Activated naive CD4-positive, alpha-beta T cell treated with anti-CD3 and anti-CD28 coated beads, Interleukin-2, amount 50 U/mL, for 24 hours (primary cell): Measurements from ENCODE around the gene DCDC2C.

Experiments used
- H3K27ac Mint-ChIP-seq: one replicate; pipeline ENCODE4 v1.8.0; 2021; ENCODE audit warnings: mild to moderate bottlenecking, mixed read lengths
- H3K27me3 Mint-ChIP-seq: one replicate; pipeline ENCODE4 v1.8.0; 2021; ENCODE audit warnings: mixed read lengths
- H3K36me3 Mint-ChIP-seq: one replicate; pipeline ENCODE4 v1.8.0; 2021; ENCODE audit warnings: mixed read lengths
- H3K4me1 Mint-ChIP-seq: one replicate; pipeline ENCODE4 v1.8.0; 2021; ENCODE audit warnings: mixed read lengths
- H3K4me3 Mint-ChIP-seq: one replicate; pipeline ENCODE4 v1.8.0; 2021; ENCODE audit warnings: mild to moderate bottlenecking, mixed read lengths
- H3K9me3 Mint-ChIP-seq: one replicate; pipeline ENCODE4 v1.8.0; 2021; ENCODE audit warnings: mixed read lengths

Gene DCDC2C

DNA sequence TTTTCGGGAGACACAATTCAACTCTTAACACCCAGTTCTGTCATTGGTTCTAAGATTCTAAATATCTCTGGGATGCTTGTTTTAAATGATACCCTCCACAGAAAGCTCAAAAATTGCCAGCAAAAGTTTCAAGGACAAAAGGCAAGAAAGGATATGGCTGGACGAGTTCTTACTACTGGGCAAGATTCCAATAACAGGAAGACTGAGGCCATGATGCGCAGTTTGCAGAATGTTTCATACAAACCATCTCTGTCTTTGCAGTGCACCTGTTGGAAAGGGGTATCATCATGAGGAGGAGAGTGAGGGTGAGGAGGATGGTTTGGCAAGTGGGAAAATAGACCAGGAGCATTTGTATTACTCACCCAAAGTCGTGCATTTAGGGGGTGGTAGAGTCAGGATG is 172.8 kb downstream of the DCDC2C start:
- no peak overlapping the region for H3K27ac Mint-ChIP-seq
- no peaks in the 10 kb centered on the region for H3K9me3 Mint-ChIP-seq
- peaks cover 2% of the 10 kb centered on the region for H3K27me3 Mint-ChIP-seq
- H3K4me1 Mint-ChIP-seq: no peaks in the 10 kb centered on the region
- no peak overlapping the region for H3K4me3 Mint-ChIP-seq
- no peaks in the 10 kb centered on the region for H3K36me3 Mint-ChIP-seq

DNA sequence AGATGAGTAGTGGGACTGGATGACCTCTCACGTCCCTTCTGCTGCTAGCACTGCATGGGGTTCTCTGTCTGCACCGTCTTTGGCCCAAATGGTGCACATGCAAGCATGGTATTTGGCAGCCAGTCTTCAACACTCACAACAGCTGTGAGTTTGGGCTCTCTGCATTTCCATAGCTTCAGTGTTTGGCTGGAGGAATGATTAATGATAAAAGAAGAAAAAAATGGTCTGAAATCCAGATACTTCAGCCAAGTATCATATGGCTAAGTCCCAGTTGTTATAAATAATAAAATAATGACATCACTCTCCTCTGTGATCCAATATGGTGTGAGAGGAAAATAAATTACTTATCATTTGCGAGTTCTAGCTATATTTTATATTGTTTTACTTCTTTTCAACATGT is 173.3 kb downstream of the DCDC2C start:
- no peak overlapping the region for H3K4me3 Mint-ChIP-seq
- H3K4me1 Mint-ChIP-seq: no peaks in the 10 kb centered on the region
- H3K27ac Mint-ChIP-seq: no peak overlapping the region
- H3K9me3 Mint-ChIP-seq: no peaks in the 10 kb centered on the region
- peaks cover 2% of the 10 kb centered on the region for H3K27me3 Mint-ChIP-seq
- no peaks in the 10 kb centered on the region for H3K36me3 Mint-ChIP-seq

DNA sequence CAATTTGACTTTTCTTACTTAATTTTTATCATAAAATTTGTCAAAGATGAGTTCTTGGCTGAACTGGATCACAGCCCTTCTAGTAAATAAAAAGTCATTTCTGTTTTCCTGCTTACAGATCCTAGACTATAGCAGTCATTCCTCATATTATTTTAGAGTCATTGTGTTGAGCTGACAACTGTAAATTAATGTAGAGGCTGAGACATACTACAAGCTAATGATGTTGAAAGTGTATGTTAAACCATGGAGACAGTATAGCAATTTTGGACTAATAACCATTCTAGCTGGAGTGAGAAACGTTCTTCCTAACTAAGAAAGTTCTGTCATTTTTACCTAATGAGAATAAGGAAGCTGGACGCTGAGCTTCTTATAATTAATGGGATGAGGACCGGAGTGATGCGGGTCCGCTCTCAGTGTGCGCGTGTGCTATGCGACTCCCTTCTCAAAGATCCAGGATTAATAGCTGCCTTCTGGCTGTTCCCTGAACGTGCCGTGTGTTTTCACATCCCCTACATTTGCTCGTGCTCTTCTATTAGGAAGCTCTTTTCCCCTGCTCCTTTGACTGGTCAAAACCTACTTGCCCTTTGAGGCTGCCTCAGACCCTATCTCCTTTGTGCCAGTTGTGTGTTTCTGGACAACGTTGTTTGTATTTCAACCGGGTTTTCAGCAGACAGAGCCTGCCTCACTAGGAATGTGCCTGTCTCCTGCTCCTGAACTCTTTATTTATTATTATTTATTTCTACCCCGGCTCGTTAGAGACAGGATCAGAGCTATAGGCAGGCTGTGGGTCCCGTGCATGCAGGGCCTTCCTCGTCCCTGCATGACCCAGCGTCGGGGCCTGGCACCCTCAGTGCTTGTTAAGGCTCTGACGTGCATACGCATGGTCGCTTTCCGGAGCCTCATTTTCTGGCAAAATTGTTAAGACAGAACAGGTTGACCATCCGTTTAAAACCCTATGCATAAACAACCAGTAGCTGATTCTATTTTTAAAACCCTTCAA is 182.6 kb downstream of the DCDC2C start:
- Mint-ChIP-seq H3K4me1 (no peaks in the 10 kb centered on the region), H3K36me3 (no peaks in the 10 kb centered on the region), H3K27ac (no peak overlapping the region), H3K27me3 (peaks cover 1% of the 10 kb centered on the region), H3K4me3 (no peak overlapping the region), H3K9me3 (no peaks in the 10 kb centered on the region)

DNA sequence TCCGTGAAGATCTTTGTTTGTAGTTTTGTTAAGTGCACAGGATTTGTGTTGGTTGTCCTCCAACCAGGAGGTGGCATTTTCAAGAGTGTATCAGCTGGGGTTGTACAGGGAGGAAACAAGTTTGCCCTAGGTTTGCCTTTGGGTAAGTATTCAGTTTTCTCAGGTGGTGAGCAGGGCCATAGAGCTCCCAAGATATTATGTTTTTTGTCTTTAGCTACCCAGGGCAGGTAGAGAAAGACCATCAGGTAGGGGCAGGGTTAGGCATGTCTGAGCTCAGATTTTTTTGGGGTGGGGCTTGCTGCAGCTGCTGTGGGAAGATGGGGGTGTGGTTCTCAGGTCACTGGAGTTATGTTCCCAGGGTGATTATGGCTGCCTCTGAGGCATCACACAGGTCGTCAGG is 191.6 kb downstream of the DCDC2C start:
- Mint-ChIP-seq H3K27me3 (peaks cover 4% of the 10 kb centered on the region), H3K27ac (no peak overlapping the region), H3K36me3 (no peaks in the 10 kb centered on the region), H3K9me3 (peaks cover 19% of the 10 kb centered on the region), H3K4me3 (no peak overlapping the region), H3K4me1 (no peaks in the 10 kb centered on the region)
